AG04450 (cell line): Measurements from ENCODE around the gene CA6. TPM values are rescaled to one million over a fixed set of nuclear protein-coding genes. Genes with fewer than 3 reads are reported as not detected.
A peak's percentile ranks its signal among the peaks of the same experiment; 100 is the strongest.

Source experiments
- CTCF ChIA-PET: fragments of 300-600, 350-600 bp; formaldehyde crosslinking; extraction: SDS; loops from one replicate; lab custom pipeline; 2022; ENCODE audit warnings: antibody characterized with exemption, inconsistent platforms; lab: Charles Lee
- POLR2A ChIA-PET: fragments of 350-600 bp; formaldehyde crosslinking; extraction: SDS; loops from one replicate; lab custom pipeline; 2021; ENCODE audit warnings: antibody characterized with exemption, inconsistent platforms; lab: Yijun Ruan, JAX
- DNase-seq: peaks from one replicate; pipeline ENCODE4 v3.0.0-alpha.2; 2011; ENCODE audit warnings: low read depth, low spot score
- H3K27ac ChIP-seq: one replicate; pipeline ENCODE4 v1.5.1; 2012; ENCODE audit warnings: low read depth, low read length, control low read depth
- H3K27me3 ChIP-seq: one replicate; pipeline ENCODE4 v1.6.0; 2012; ENCODE audit warnings: low read length; ENCODE audit not compliant: control insufficient read depth, insufficient read depth
- H3K4me3 ChIP-seq: 2 replicates; pipeline ENCODE4 v1.5.1; 2011; ENCODE audit warnings: mild to moderate bottlenecking, low read depth, low read length, control low read depth
- H3K9me3 ChIP-seq: 2 replicates; pipeline ENCODE4 v1.5.1; 2012; ENCODE audit warnings: low read length; ENCODE audit not compliant: control insufficient read depth, insufficient read depth
- polyA plus RNA-seq: library from polyadenylated mRNA; depleted of rRNA; stranded (reverse); fragments of >200 nt; gene quantifications from 2 replicates; pipeline ENCODE4 v1.2.3, GENCODE V29; 2011
- TF ChIP-seq, protein P1 (sequence below): IDR thresholded peaks from 2 replicates; pipeline ENCODE4 v1.5.1; 2011; ENCODE audit warnings: low read depth, low read length, control low read depth, inconsistent platforms

CA6 gene
- polyA plus RNA-seq, 1 experiment = not detected

GRCh38 chr1:9009438-9010370 is 64.0 kb downstream of the CA6 start:
- DNase-seq = no peak
- Histone ChIP-seq H3K4me3 (no peak overlapping the region), H3K27me3 (no peaks in the 10 kb centered on the region), H3K9me3 (no peaks in the 10 kb centered on the region; the same call in 1 of the 2 replicates), H3K27ac (no peak overlapping the region)
- ChIA-PET POLR2A (no interaction called here), CTCF (interaction anchor here (1.1 to 3.2 kb wide), 3 partner anchors 49 to 92 kb away, joined by 5 to 14 read pairs (median 6); no protein-coding TSS in a partner anchor)
- TF ChIP-seq, protein P1, sequence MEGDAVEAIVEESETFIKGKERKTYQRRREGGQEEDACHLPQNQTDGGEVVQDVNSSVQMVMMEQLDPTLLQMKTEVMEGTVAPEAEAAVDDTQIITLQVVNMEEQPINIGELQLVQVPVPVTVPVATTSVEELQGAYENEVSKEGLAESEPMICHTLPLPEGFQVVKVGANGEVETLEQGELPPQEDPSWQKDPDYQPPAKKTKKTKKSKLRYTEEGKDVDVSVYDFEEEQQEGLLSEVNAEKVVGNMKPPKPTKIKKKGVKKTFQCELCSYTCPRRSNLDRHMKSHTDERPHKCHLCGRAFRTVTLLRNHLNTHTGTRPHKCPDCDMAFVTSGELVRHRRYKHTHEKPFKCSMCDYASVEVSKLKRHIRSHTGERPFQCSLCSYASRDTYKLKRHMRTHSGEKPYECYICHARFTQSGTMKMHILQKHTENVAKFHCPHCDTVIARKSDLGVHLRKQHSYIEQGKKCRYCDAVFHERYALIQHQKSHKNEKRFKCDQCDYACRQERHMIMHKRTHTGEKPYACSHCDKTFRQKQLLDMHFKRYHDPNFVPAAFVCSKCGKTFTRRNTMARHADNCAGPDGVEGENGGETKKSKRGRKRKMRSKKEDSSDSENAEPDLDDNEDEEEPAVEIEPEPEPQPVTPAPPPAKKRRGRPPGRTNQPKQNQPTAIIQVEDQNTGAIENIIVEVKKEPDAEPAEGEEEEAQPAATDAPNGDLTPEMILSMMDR = peak; percentile 62

DNA sequence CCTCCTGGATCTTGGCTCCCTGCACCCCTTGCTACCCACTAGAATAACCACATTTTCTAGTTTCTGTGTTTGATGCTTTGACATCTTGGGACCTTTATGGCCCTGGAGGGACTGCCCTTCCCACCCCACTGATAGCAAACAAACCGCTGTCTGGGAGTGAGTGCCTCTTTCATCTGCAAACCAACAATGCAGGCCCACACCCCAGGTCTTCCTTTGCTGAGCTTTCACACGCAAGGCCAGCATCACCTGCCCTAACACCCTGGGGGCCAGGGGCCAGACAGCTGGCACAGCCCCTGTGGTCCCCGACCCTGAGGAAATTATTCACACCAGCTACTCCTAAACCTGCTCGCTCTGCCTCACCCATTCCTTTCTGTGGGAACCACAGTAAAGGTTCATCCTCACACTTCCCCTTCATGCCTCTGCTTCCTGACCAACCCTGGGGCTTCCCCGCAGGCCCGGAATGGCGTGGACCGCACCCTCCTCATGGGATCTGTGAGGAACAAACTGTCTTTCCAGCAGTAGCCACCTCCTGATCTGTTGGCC is 65.2 kb downstream of the CA6 start:
- no peak overlapping the region for H3K27ac ChIP-seq
- TF ChIP-seq, protein P1 = no peak
- no peaks in the 10 kb centered on the region for H3K27me3 ChIP-seq
- POLR2A ChIA-PET = no interaction called here
- H3K4me3 ChIP-seq = no peak overlapping the region
- no peaks in the 10 kb centered on the region; the same call in 1 of the 2 replicates for H3K9me3 ChIP-seq
- CTCF ChIA-PET = interaction anchor here (0.7 to 3.2 kb wide), 4 partner anchors 22 to 148 kb away, joined by 3 to 14 read pairs (median 4); no protein-coding TSS in a partner anchor
- DNase-seq = no peak

GRCh38 chr1:9013819-9014218 is 68.2 kb downstream of the CA6 start:
- ChIA-PET POLR2A (no interaction called here), CTCF (interaction anchor here (3.6 kb wide), 1 partner anchor 9 kb away, joined by 48 read pairs; no protein-coding TSS in a partner anchor)
- H3K9me3 ChIP-seq = no peaks in the 10 kb centered on the region; the same call in 1 of the 2 replicates
- DNase-seq = no peak
- TF ChIP-seq, protein P1 = no peak
- no peak overlapping the region for H3K4me3 ChIP-seq
- no peak overlapping the region for H3K27ac ChIP-seq
- H3K27me3 ChIP-seq = peaks cover 4% of the 10 kb centered on the region

- Histone ChIP-seq H3K27ac (no peak overlapping the region), H3K4me3 (no peak overlapping the region), H3K27me3 (peaks cover 4% of the 10 kb centered on the region), H3K9me3 (no peaks in the 10 kb centered on the region; the same call in 1 of the 2 replicates)
- DNase-seq = no peak
- TF ChIP-seq, protein P1 = no peak
- ChIA-PET POLR2A (no interaction called here), CTCF (interaction anchor here (0.5 to 3.6 kb wide), 3 partner anchors 10 to 192 kb away, joined by 4 to 48 read pairs (median 5); no protein-coding TSS in a partner anchor)
Observed at GRCh38 chr1:9014475-9015375, 69.1 kb downstream of the CA6 start.
